Liver (tissue), 9 donors: ENCODE measurements around the gene SLC25A25. TPM values are rescaled to one million over a fixed set of nuclear protein-coding genes. Genes with fewer than 3 reads are reported as not detected.

Experiments
- DNase-seq: peaks from one replicate; pipeline ENCODE4 v3.0.0-alpha.2; 2017; ENCODE audit warnings: low spot score
- H3K27ac ChIP-seq, 2 donors: one replicate each; pipeline ENCODE4 v1.7.0; 2013; ENCODE audit warnings: inconsistent platforms in 2 of 2, low read length in 2 of 2, control low read depth in 1 of 2, low read depth in 1 of 2, mild to moderate bottlenecking in 1 of 2
- H3K27me3 ChIP-seq, 4 donors: one replicate each; pipeline versions ENCODE4 v1.6.1 to v1.7.0; 2013; ENCODE audit warnings: low read length in 3 of 4, inconsistent platforms in 1 of 4, mild to moderate bottlenecking in 1 of 4, moderate library complexity in 1 of 4; ENCODE audit not compliant: control insufficient read depth in 4 of 4, insufficient read depth in 4 of 4
- H3K36me3 ChIP-seq, 4 donors: one replicate each; pipeline versions ENCODE4 v1.6.1 to v1.7.0; 2013; ENCODE audit warnings: low read length in 3 of 4, mild to moderate bottlenecking in 3 of 4, low read depth in 1 of 4, moderate library complexity in 1 of 4; ENCODE audit not compliant: control insufficient read depth in 4 of 4, insufficient read depth in 3 of 4
- H3K4me1 ChIP-seq, 4 donors: one replicate each; pipeline versions ENCODE4 v1.6.1 to v1.7.0; 2013; ENCODE audit warnings: low read length in 3 of 4, mild to moderate bottlenecking in 3 of 4, moderate library complexity in 1 of 4; ENCODE audit not compliant: control insufficient read depth in 4 of 4, insufficient read depth in 4 of 4
- H3K4me3 ChIP-seq, 3 donors: one replicate each; pipeline versions ENCODE4 v1.6.1 to v1.7.0; 2013; ENCODE audit warnings: low read length in 3 of 3, control low read depth in 1 of 3, low read depth in 1 of 3, mild to moderate bottlenecking in 1 of 3
- H3K9ac ChIP-seq, 2 donors: one replicate each; pipeline ENCODE4 v1.7.0; 2013; ENCODE audit warnings: low read length in 2 of 2, mild to moderate bottlenecking in 2 of 2, moderate library complexity in 2 of 2, control low read depth in 1 of 2, low read depth in 1 of 2
- H3K9me3 ChIP-seq, 4 donors: one replicate each; pipeline versions ENCODE4 v1.6.1 to v1.7.0; 2013; ENCODE audit warnings: low read length in 3 of 4; ENCODE audit not compliant: control insufficient read depth in 4 of 4
- ATF3 ChIP-seq: IDR thresholded peaks from 2 replicates; pipeline ENCODE4 v1.6.1; 2016; ENCODE audit warnings: antibody characterized with exemption
- EGR1 ChIP-seq, 2 donors: IDR thresholded peaks; 2 replicates each; pipeline ENCODE4 v1.6.1; 2016 to 2018; ENCODE audit warnings: antibody characterized with exemption in 2 of 2, low read depth in 2 of 2
- FOXA1 ChIP-seq: IDR thresholded peaks from 2 replicates; pipeline ENCODE4 v1.6.1; 2016; ENCODE audit warnings: antibody characterized with exemption
- FOXA2 ChIP-seq: IDR thresholded peaks from 2 replicates; pipeline ENCODE4 v1.6.1; 2016; ENCODE audit warnings: antibody characterized with exemption
- GABPA ChIP-seq, 2 donors: IDR thresholded peaks in 1 of 2; conservative IDR thresholded peaks in 1 of 2; 2 replicates each; pipeline ENCODE4 v1.6.1; 2016; ENCODE audit warnings: antibody characterized with exemption in 2 of 2, mild to moderate bottlenecking in 1 of 2, moderate library complexity in 1 of 2
- HNF4A ChIP-seq, 2 donors: conservative IDR thresholded peaks; 2 replicates each; pipeline ENCODE4 v1.6.1; 2016; ENCODE audit warnings: antibody characterized with exemption in 2 of 2, mild to moderate bottlenecking in 2 of 2
- HNF4G ChIP-seq: IDR thresholded peaks from 2 replicates; pipeline ENCODE4 v1.6.1; 2016; ENCODE audit warnings: antibody characterized with exemption
- JUND ChIP-seq, 2 donors: IDR thresholded peaks; 2 replicates each; pipeline ENCODE4 v1.6.1; 2016; ENCODE audit warnings: antibody characterized with exemption in 2 of 2
- MAX ChIP-seq: IDR thresholded peaks from 2 replicates; pipeline ENCODE4 v1.6.1; 2016; ENCODE audit warnings: antibody characterized with exemption
- NR2F2 ChIP-seq: IDR thresholded peaks from 2 replicates; pipeline ENCODE4 v1.6.1; 2016; ENCODE audit warnings: antibody characterized with exemption
- RAD21 ChIP-seq, 2 donors: IDR thresholded peaks; 2 replicates each; pipeline ENCODE4 v1.6.1; 2016; ENCODE audit warnings: antibody characterized with exemption in 2 of 2, mild to moderate bottlenecking in 2 of 2
- RXRA ChIP-seq, 2 donors: IDR thresholded peaks; 2 replicates each; pipeline ENCODE4 v1.6.1; 2017 to 2018; ENCODE audit warnings: antibody characterized with exemption in 2 of 2, mild to moderate bottlenecking in 1 of 2
- SP1 ChIP-seq: IDR thresholded peaks from 2 replicates; pipeline ENCODE4 v1.6.1; 2018; ENCODE audit warnings: antibody characterized with exemption, mild to moderate bottlenecking
- TAF1 ChIP-seq: conservative IDR thresholded peaks from 2 replicates; pipeline ENCODE4 v1.6.1; 2016; ENCODE audit warnings: antibody characterized with exemption, mild to moderate bottlenecking
- YY1 ChIP-seq: IDR thresholded peaks from 2 replicates; pipeline ENCODE4 v1.6.1; 2016; ENCODE audit warnings: antibody characterized with exemption, mild to moderate bottlenecking
- ZBTB33 ChIP-seq: IDR thresholded peaks from 2 replicates; pipeline ENCODE4 v1.6.1; 2016; ENCODE audit warnings: antibody characterized with exemption
- WGBS: extraction: QIAGEN DNeasy Blood & Tissue Kit; methylation state at CpG from one replicate; pipeline ENCODE4 v1.1.7; 2013; 5-methylcytosine and 5-hydroxymethylcytosine counted together
- polyA plus RNA-seq, 2 donors: library from polyadenylated mRNA; stranded (reverse) in 1 of 2; unstranded in 1 of 2; fragments of 200-250 nt in 1 of 2; fragments of >200 nt in 1 of 2; fragmentation: Nextera tagmentation in 1 of 2; extraction: Ambion mirVana in 1 of 2; gene quantifications; one replicate each; pipeline versions ENCODE4 v1.2.1 to v1.2.3, GENCODE V29; 2013 to 2015
- total RNA-seq, 2 donors: library from RNA; depleted of rRNA; stranded (reverse); fragments of >200 nt; gene quantifications; one replicate each; pipeline ENCODE4 v1.2.3, GENCODE V29; 2014
- TF ChIP-seq, protein P1 (sequence below): fragments of 150-350 bp; IDR thresholded peaks from 2 replicates; pipeline ENCODE4 v1.5.1; 2017; ENCODE audit warnings: improper control_type of control experiment, low read depth, low read length; ENCODE audit not compliant: missing input control
- TF ChIP-seq, protein P2 (sequence below): IDR thresholded peaks from 2 replicates; pipeline ENCODE4 v1.6.1; 2016; ENCODE audit warnings: antibody characterized with exemption, mild to moderate bottlenecking
- donor health status: healthy.
- donor health status: healthy.
- donor health status: healthy.
- donor health status: healthy.
- donor health status: healthy.

Gene SLC25A25
- total and polyA plus RNA-seq, 4 donors = 21.7 to 74.6 (median 39.3) TPM

DNA sequence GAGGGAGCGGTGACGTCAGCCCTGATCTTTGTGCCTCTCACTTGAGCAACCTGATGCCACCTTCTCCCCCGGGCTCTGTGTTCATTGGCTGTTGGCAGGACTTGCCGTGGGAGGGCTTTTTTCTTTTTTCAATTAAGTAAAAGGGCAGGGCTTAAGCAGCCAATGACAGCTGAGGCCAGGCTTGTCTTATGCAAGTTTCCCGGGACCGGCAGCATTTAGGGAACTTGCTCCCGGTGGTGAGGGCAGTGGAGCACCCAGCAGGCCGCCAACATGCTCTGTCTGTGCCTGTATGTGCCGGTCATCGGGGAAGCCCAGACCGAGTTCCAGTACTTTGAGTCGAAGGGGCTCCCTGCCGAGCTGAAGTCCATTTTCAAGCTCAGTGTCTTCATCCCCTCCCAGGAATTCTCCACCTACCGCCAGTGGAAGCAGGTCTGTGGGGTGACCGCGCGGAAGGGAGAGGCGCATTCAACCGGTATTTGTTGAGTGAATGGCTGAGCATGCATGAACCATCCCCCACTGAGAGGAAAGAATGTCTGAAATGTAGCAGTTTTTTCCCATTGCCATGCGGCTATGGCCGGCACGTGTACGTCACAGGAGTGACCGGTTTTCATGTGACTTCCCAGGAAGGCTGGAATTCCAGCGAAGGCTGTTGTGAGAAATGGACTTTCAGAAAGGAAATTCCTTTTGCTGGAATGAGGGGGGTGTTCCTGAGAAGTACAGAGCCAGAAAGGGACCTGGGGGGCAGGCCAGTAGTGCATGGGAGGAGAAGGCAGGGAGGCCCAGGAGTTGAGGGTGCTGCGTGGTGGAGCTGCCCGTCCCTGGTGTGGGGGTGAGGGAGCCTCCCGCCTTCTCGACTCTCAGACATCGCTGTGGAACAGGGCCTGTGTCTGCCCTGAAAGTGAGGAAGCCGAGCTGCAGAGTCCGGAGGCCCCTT lies 30.5 kb downstream of the SLC25A25 start:
- peaks cover 14 to 63% (median 51%) of the 10 kb centered on the region in 4 donors for H3K4me1 ChIP-seq

More for the DNA sequence above, 30.5 kb downstream of the SLC25A25 start:
- peaks cover 0 to 11% (median 0%) of the 10 kb centered on the region in 4 donors for H3K36me3 ChIP-seq
- no peaks in the 10 kb centered on the region for H3K9me3 ChIP-seq
- peak overlapping the region; percentile 56 to 93 (median 82) for H3K4me3 ChIP-seq
- peak overlapping the region; percentile 98 to 99 for H3K9ac ChIP-seq
- peak overlapping the region; percentile 91 to 94 for H3K27ac ChIP-seq
- H3K27me3 ChIP-seq = no peaks in the 10 kb centered on the region
- peak; percentile 82 to 95 for TF ChIP-seq RXRA (IDR thresholded peaks at IDR 0.05)
- TF ChIP-seq JUND (IDR thresholded peaks at IDR 0.05) = peak; percentile 96 to 97
- peak in 1 of 2 donors; percentile 13 for TF ChIP-seq GABPA (IDR thresholded peaks at IDR 0.05 in 1 of 2, conservative IDR thresholded peaks at IDR 0.05 in 1 of 2)
- peak; percentile 91 for TF ChIP-seq YY1
- TF ChIP-seq ZBTB33 = peak; percentile 89
- TF ChIP-seq MAX = peak; percentile 75
- peak; percentile 76 for TF ChIP-seq ATF3
- TF ChIP-seq RAD21 (IDR thresholded peaks at IDR 0.05) = peak; percentile 4 to 31
- TF ChIP-seq NR2F2 = peak; percentile 76
- TF ChIP-seq, protein P1, sequence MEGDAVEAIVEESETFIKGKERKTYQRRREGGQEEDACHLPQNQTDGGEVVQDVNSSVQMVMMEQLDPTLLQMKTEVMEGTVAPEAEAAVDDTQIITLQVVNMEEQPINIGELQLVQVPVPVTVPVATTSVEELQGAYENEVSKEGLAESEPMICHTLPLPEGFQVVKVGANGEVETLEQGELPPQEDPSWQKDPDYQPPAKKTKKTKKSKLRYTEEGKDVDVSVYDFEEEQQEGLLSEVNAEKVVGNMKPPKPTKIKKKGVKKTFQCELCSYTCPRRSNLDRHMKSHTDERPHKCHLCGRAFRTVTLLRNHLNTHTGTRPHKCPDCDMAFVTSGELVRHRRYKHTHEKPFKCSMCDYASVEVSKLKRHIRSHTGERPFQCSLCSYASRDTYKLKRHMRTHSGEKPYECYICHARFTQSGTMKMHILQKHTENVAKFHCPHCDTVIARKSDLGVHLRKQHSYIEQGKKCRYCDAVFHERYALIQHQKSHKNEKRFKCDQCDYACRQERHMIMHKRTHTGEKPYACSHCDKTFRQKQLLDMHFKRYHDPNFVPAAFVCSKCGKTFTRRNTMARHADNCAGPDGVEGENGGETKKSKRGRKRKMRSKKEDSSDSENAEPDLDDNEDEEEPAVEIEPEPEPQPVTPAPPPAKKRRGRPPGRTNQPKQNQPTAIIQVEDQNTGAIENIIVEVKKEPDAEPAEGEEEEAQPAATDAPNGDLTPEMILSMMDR = no peak
- TF ChIP-seq SP1 = peak; percentile 90
- peak; percentile 59 for TF ChIP-seq FOXA2
- TF ChIP-seq HNF4G = peak; percentile 75
- TF ChIP-seq, protein P2, sequence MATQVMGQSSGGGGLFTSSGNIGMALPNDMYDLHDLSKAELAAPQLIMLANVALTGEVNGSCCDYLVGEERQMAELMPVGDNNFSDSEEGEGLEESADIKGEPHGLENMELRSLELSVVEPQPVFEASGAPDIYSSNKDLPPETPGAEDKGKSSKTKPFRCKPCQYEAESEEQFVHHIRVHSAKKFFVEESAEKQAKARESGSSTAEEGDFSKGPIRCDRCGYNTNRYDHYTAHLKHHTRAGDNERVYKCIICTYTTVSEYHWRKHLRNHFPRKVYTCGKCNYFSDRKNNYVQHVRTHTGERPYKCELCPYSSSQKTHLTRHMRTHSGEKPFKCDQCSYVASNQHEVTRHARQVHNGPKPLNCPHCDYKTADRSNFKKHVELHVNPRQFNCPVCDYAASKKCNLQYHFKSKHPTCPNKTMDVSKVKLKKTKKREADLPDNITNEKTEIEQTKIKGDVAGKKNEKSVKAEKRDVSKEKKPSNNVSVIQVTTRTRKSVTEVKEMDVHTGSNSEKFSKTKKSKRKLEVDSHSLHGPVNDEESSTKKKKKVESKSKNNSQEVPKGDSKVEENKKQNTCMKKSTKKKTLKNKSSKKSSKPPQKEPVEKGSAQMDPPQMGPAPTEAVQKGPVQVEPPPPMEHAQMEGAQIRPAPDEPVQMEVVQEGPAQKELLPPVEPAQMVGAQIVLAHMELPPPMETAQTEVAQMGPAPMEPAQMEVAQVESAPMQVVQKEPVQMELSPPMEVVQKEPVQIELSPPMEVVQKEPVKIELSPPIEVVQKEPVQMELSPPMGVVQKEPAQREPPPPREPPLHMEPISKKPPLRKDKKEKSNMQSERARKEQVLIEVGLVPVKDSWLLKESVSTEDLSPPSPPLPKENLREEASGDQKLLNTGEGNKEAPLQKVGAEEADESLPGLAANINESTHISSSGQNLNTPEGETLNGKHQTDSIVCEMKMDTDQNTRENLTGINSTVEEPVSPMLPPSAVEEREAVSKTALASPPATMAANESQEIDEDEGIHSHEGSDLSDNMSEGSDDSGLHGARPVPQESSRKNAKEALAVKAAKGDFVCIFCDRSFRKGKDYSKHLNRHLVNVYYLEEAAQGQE = peak; percentile 95
- peak; percentile 44 for TF ChIP-seq FOXA1
- peak; percentile 88 to 93 for TF ChIP-seq HNF4A (conservative IDR thresholded peaks at IDR 0.05)
- TF ChIP-seq TAF1 = peak; percentile 99
- peak in 1 of 2 donors; percentile 56 for TF ChIP-seq EGR1 (IDR thresholded peaks at IDR 0.05; ENCODE audit: low read depth in 2 of 2)
- 7% methylated on average over 32 of the region's 32 CpGs for WGBS
- peak; percentile 79 for DNase-seq
